ENCODE results near the gene SYNDIG1. TPM values are rescaled to one million over a fixed set of nuclear protein-coding genes. Genes with fewer than 3 reads are reported as not detected.

The SYNDIG1 gene
- total RNA-seq, 1 experiment from 2014 or later = 1.1 TPM

DNA sequence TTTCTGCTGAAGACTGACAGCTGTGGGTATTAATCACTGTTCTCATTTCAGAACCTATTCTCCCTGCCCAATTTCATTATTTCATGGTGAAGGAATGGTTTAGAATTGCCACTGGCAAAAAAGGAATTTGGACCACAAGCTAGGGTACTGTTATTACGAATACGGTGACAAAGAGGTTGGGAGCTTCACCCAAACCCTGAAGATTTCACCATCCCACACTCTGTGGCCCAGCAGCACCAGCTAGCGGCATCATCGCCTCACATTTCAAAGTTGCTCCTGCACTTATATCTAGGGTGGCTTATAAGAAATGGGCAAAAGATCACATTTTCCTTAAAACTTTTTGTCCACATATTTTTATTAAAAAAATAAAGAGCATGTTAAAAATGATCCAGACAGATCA, 236.1 kb downstream of the SYNDIG1 start:
- peak; percentile 39 for DNase-seq (ENCODE audit: low read depth)

DNA sequence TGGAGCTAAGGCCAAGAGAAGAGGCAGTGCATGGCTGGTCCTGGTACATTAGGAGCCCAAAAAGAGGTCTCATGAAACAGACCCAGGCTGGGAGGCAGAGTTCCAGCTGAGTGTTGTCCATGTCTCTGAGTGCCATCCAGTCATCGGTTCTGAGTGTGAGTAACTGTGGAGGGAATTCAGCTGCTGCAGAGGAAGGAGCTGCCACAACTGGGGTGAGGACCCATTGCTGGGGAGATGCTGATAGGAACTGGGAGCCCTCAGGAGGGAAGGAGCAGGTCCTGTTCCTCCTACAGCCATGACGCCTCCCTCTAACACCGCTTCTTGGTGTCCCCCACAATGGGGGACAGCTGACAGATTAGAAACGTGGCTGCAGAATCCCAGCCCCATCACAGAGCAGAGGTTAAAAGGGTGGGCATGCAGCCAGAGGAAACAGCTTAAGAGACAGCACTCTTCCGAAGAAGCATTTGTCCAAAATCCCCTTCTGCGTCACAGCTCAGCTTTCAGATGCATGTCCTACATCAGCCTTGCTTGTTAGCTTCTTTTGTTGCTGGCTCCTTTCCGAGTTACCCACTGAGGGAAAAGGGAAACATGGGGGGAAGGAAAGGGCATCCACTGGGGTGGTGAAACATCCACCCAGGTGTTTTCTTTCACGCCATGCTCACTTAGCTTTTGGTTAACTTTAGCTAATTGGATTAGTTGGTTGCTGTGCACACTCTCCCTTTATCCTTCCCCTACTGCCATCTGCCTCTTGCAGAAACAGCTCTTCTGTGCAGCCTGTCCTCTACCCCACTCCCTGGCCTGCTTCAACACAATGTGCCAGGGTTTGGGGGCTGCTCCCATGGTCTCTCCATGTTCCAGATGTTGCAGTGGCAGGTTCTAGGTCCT, 239.2 kb downstream of the SYNDIG1 start:
- DNase-seq (ENCODE audit: low read depth) = no peak
